ENCODE results near the gene C22orf15.

The C22orf15 gene

DNA sequence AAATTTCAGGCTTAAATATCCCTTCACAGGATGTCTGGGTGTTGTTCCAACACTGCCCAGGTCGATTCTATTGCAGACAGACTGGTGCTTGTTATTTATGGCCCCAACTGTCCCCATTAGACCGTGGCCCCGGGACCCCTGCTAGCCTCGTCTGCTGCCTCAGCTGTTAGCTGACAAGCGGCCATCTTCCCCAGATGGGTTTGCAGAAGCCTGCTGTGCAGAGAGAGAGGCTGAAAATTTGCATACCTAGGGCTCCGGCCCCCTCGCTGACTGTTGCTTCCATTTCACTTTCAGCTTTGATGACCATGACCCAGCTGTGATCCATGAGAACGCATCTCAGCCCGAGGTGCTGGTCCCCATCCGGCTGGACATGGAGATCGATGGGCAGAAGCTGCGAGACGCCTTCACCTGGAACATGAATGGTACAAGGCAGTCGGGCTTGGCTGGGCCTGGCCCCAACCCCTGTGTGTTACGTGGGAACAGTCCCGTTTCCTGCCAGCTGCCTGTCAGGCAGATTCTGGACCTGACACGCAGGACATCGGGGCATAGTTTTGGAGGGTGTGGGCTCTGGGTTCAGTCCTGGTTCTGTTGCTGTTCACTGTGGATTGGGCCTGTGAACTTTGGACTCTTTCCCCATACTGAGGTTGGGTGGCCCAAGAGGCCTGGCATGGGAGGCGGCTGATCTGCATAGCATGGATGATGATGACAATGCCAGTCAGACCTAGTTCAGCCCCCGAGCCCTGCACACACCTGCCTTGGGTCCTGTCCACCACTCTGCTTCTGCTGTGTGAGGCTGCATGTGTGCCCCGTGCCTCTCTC, 40.4 kb downstream of the C22orf15 start:
- no peak overlapping the region for H3K27ac ChIP-seq
- TF ChIP-seq, protein P1, sequence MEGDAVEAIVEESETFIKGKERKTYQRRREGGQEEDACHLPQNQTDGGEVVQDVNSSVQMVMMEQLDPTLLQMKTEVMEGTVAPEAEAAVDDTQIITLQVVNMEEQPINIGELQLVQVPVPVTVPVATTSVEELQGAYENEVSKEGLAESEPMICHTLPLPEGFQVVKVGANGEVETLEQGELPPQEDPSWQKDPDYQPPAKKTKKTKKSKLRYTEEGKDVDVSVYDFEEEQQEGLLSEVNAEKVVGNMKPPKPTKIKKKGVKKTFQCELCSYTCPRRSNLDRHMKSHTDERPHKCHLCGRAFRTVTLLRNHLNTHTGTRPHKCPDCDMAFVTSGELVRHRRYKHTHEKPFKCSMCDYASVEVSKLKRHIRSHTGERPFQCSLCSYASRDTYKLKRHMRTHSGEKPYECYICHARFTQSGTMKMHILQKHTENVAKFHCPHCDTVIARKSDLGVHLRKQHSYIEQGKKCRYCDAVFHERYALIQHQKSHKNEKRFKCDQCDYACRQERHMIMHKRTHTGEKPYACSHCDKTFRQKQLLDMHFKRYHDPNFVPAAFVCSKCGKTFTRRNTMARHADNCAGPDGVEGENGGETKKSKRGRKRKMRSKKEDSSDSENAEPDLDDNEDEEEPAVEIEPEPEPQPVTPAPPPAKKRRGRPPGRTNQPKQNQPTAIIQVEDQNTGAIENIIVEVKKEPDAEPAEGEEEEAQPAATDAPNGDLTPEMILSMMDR (conservative IDR thresholded peaks at IDR 0.05) = no peak
- no peak for TF ChIP-seq ZFX (IDR thresholded peaks at IDR 0.05)

DNA sequence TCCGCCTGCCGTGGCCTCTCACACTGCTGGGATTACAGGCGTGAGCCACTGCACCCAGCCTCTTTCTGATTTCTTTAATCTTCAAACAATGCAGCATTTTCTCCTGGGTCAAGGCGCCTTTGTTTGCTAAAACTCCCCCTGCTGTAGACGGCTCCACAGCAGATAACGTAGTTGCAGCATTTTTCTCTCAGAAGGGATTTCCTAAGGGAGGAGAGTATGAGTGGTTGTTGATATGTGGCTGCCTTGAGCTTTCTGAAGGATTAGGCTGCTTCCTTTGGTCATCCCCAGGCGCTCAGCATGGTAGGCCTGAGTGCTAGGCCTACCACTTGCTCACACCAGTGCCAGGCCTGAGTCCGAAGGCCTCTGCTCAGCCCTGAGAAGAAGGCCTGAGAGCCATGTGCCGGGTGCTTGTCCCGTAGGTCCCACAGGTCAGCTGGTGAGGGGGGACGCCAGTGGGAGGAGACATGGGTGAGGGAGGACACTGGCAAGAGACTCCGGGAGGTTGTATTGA, 42.0 kb downstream of the C22orf15 start:
- TF ChIP-seq ZFX (IDR thresholded peaks at IDR 0.05) = no peak
- TF ChIP-seq, protein P1 (conservative IDR thresholded peaks at IDR 0.05) = no peak
- H3K27ac ChIP-seq = no peak overlapping the region

DNA sequence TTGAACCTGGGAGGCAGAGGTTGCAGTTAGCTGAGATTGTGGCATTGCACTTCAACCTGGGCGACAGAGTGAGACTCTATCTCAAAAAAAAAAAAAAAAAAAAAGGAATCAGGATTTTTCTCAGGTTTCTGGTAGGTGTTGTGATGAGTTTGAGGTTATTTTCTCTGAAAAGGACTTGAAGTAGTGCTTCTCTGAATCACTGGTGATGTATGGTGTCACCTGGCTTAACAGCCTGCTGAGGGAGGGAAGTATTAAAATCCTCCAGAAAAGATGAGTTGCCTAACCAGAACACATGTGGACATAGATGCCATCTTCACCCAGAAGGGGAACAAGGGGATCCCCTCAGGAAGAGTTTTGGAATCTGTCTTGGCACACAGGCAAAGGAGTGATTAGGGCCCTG, 44.0 kb downstream of the C22orf15 start:
- no peak overlapping the region for H3K27ac ChIP-seq
- TF ChIP-seq, protein P1 (conservative IDR thresholded peaks at IDR 0.05) = no peak
- no peak for TF ChIP-seq ZFX (IDR thresholded peaks at IDR 0.05)

DNA sequence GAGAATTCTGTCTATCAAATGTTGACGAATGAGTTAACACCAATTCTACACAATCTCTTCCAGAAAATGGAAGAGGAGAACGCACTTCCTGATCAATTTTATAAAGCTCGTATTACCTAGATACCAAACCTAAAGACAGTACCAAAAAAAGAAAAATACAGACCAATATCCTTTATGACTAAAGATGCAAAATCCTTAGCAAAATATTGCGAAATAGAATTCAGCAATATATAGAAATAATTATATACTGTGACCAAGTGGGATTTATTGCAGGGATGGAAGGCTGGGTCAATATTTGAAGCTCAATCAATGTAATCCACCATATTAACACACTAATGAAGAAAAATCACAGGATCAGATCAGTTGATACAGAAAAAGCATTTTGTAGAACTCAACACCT, 49.6 kb downstream of the C22orf15 start:
- no peak overlapping the region for H3K27ac ChIP-seq
- TF ChIP-seq, protein P1 (conservative IDR thresholded peaks at IDR 0.05) = no peak
- TF ChIP-seq ZFX (IDR thresholded peaks at IDR 0.05) = no peak

Data from C4-2B (cell line).